GM21576 (cell line): ENCODE measurements around the gene BAZ1B.
"Not testable (repeated sequence)": the region's sequence is repeated elsewhere in the genome, so short reads cannot be mapped to it uniquely, and the experiment has no call there.

Experiments
- ATAC-seq: cut with Tn5 transposase; IDR thresholded peaks from one replicate; pipeline ENCODE4 v1.9.1; 2021; ENCODE audit warnings: mild to moderate bottlenecking, moderate library complexity; ENCODE audit not compliant: unreplicated experiment

BAZ1B gene

GRCh38 chr7:73522105-73522872, at the start of gene BAZ1B:
Gene BAZ1B (minus strand): TSS chr7:73522293. CDS start chr7:73521933, 360 bp downstream.
- ATAC-seq = peak; percentile 83

- ATAC-seq = no peak
Measured at GRCh38 chr7:73570977-73571376, 48.9 kb upstream of the BAZ1B start.

GRCh38 chr7:73570521-73570920, 48.4 kb upstream of the BAZ1B start:
- ATAC-seq = no peak

- no peak for ATAC-seq
Measured at GRCh38 chr7:73569042-73569608, 47.0 kb upstream of the BAZ1B start.

- ATAC-seq = no peak
Measured at GRCh38 chr7:73567846-73568685, 46.0 kb upstream of the BAZ1B start.

- ATAC-seq = no peak
Measured at GRCh38 chr7:73567140-73567539, 45.0 kb upstream of the BAZ1B start.

- ATAC-seq = not testable (repeated sequence)
Measured at GRCh38 chr7:73566431-73566830, 44.3 kb upstream of the BAZ1B start.

- ATAC-seq = no peak
Measured at GRCh38 chr7:73565675-73566340, 43.7 kb upstream of the BAZ1B start.

- no peak for ATAC-seq
Measured at GRCh38 chr7:73560109-73560835, 38.2 kb upstream of the BAZ1B start.

GRCh38 chr7:73557397-73558257, 35.5 kb upstream of the BAZ1B start, which contains the start of gene BCL7B:
Gene BCL7B (minus strand): TSS chr7:73557690. CDS start chr7:73557578, 112 bp downstream.
- peak; percentile 39 for ATAC-seq

GRCh38 chr7:73557108-73557396, 35.0 kb upstream of the BAZ1B start:
- ATAC-seq = peak; percentile 85

- ATAC-seq = no peak
Measured at GRCh38 chr7:73556208-73557107, 34.4 kb upstream of the BAZ1B start.

- ATAC-seq = no peak
Measured at GRCh38 chr7:73555411-73555982, 33.4 kb upstream of the BAZ1B start.

GRCh38 chr7:73550093-73550492, 28.0 kb upstream of the BAZ1B start:
- not testable (repeated sequence) for ATAC-seq

GRCh38 chr7:73549176-73549575, 27.1 kb upstream of the BAZ1B start:
- ATAC-seq = no peak

GRCh38 chr7:73547841-73548240, 25.7 kb upstream of the BAZ1B start:
- ATAC-seq = no peak

GRCh38 chr7:73544678-73545077, 22.6 kb upstream of the BAZ1B start:
- ATAC-seq = no peak

GRCh38 chr7:73541722-73542121, 19.6 kb upstream of the BAZ1B start:
- ATAC-seq = no peak
